ENCODE measurements around the gene AUTS2.

GRCh38 chr7:70421319-70421718 lies 823.0 kb downstream of the AUTS2 start:
- TF ChIP-seq POLR2A (IDR thresholded peaks at IDR 0.05), result no peak
- no peak for TF ChIP-seq CTCF (IDR thresholded peaks at IDR 0.05)
- no peak for TF ChIP-seq POLR2AphosphoS5 (IDR thresholded peaks at IDR 0.05)

Data from breast epithelium (tissue), 3 donors.